PFSK-1 (cell line): ENCODE measurements around the gene TEX14.

ENCODE experiments used
- FOXP2 ChIP-seq: optimal IDR thresholded peaks from 2 replicates; pipeline ENCODE3; 2011; ENCODE audit warnings: borderline replicate concordance, control low read depth, inconsistent platforms; ENCODE audit not compliant: insufficient read depth; ENCODE audit errors: extremely low read length, extremely low read depth
- POLR2AphosphoS5 ChIP-seq: IDR thresholded peaks from 2 replicates; pipeline ENCODE4 v1.6.1; 2012; ENCODE audit warnings: low read depth, mild to moderate bottlenecking, control low read depth, low read length, moderate library complexity
- SIN3A ChIP-seq: IDR thresholded peaks from 2 replicates; pipeline ENCODE4 v1.6.1; 2012; ENCODE audit warnings: mild to moderate bottlenecking, low read length, moderate library complexity, borderline replicate concordance; ENCODE audit not compliant: insufficient read depth
- TAF1 ChIP-seq: IDR thresholded peaks from 2 replicates; pipeline ENCODE4 v1.6.1; 2012; ENCODE audit warnings: low read length, control low read depth, borderline replicate concordance; ENCODE audit not compliant: insufficient read depth
- TF ChIP-seq, protein P1 (sequence below), 2 experiments: IDR thresholded peaks; 2 replicates each; pipeline versions ENCODE4 v1.6.1 to v1.8.0; 2011 to 2012; ENCODE audit warnings: low read depth in 2 of 2, low read length in 2 of 2, control low read depth in 1 of 2, inconsistent platforms in 1 of 2, mild to moderate bottlenecking in 1 of 2, moderate library complexity in 1 of 2; ENCODE audit not compliant: insufficient read depth in 1 of 2

Gene TEX14

DNA sequence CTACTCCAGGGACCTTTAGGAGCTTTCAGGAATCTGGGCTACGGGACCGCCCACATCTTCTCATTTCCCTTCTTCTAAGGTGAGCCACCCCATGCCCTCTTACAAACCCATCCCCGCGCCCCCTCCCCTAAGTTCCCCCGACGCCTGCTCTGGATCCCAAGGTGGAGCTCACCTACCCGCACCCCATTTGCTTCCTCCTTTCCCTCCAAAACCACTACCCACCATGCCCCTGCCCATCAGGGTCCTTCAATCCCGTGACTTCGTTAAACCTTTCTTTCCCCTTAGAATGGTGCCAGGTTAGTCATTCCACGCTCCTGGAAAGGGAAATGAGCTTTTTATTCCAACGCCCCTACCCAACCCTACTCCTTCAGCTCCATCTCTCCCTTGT, 177.1 kb downstream of the TEX14 start:
- TF ChIP-seq, protein P1, sequence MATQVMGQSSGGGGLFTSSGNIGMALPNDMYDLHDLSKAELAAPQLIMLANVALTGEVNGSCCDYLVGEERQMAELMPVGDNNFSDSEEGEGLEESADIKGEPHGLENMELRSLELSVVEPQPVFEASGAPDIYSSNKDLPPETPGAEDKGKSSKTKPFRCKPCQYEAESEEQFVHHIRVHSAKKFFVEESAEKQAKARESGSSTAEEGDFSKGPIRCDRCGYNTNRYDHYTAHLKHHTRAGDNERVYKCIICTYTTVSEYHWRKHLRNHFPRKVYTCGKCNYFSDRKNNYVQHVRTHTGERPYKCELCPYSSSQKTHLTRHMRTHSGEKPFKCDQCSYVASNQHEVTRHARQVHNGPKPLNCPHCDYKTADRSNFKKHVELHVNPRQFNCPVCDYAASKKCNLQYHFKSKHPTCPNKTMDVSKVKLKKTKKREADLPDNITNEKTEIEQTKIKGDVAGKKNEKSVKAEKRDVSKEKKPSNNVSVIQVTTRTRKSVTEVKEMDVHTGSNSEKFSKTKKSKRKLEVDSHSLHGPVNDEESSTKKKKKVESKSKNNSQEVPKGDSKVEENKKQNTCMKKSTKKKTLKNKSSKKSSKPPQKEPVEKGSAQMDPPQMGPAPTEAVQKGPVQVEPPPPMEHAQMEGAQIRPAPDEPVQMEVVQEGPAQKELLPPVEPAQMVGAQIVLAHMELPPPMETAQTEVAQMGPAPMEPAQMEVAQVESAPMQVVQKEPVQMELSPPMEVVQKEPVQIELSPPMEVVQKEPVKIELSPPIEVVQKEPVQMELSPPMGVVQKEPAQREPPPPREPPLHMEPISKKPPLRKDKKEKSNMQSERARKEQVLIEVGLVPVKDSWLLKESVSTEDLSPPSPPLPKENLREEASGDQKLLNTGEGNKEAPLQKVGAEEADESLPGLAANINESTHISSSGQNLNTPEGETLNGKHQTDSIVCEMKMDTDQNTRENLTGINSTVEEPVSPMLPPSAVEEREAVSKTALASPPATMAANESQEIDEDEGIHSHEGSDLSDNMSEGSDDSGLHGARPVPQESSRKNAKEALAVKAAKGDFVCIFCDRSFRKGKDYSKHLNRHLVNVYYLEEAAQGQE (IDR thresholded peaks at IDR 0.05; ENCODE audit: insufficient read depth in 1 of 2, low read depth in 2 of 2, low read length in 2 of 2) = no peak
- TF ChIP-seq SIN3A (no peak), TAF1 (no peak), POLR2AphosphoS5 (no peak), FOXP2 (no peak)

DNA sequence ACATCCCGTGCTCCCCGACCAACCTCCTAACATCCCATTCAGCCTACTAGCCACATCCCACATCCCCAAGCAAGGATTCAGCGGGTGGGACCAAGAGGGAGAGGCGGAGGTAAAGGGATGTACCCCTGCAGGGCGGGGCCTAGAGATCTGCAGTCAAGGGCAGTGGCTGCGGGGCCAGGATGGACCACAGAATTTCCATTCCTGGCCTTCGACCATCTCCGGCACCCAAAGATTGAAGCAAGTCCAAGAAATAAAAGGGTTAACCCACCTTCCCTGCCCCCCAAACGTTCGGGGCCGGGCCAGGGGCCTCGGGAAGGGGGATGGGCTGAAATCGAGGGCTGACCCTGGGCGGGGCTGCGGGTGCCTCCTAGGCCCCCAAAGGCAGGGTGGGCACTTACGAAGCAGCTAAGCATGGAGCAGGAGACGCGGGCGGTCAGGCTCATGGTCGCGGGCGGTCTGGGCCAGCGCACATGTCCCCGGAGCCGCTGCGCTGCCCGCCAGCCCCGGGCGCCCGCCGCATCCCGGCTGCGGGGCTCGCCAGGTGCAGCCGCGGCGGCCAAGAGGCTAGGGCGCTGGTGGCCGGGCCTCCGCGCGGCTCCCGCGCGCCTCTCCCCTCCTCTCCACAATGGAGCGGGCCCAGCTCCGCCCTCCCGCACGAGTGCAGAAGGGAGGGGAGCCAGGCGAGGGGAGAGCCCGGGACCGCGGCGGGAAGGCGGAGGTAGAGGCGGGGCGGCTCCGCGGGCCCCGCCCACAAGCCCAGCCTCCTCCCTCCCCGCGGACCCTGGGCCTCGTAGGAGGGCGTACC, 177.7 kb downstream of the TEX14 start, which contains the start of gene MTMR4:
Gene MTMR4, minus strand, starts transcription at position 674 of the 805 bp plus-strand sequence. Its CDS starts 231 bp downstream, at position 443.
- TF ChIP-seq SIN3A (no peak), TAF1 (no peak), POLR2AphosphoS5 (0 out of 2 replicates have a peak, but pooled peaks have one; percentile 36), FOXP2 (no peak)
- TF ChIP-seq, protein P1 (IDR thresholded peaks at IDR 0.05; ENCODE audit: insufficient read depth in 1 of 2, low read depth in 2 of 2, low read length in 2 of 2) = no peak

DNA sequence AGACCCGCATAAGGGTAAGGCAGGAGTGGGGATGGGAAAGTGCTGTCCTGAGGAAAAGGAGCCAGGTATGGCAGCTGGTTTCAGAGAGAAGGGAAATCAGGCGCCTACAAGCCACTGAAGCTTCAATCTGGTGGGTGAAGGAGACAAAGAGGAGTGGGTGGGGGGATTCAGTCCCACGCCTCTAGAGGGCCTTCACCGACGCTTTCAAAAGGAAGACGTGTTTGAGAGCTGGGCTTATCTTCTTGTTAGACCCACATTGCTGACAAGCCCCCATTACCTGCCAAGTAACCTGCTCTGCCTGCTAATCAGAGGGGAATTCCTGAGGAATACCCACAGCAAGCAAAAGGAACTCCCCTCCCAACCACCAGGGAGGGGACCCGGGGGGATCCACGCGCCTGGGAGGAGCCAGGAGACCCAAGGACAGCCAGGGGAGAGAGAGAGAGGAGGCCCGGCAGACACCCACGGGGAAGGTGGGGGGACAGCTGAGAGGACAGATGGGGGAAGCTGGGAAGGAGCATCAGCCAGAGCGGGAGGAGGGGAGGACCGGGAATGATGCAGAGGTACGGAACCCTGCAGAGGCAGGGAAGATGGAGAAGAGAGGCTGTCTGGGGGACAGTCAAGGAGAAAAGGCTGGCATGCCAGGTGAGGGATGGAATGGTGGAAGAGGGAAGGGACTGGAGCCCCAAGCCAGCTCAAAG, 178.4 kb downstream of the TEX14 start:
- TF ChIP-seq POLR2AphosphoS5 = 0 out of 2 replicates have a peak, but pooled peaks have one; percentile 12
- no peak for TF ChIP-seq FOXP2
- TF ChIP-seq, protein P1 (IDR thresholded peaks at IDR 0.05; ENCODE audit: insufficient read depth in 1 of 2, low read depth in 2 of 2, low read length in 2 of 2) = no peak
- TF ChIP-seq TAF1 = no peak

DNA sequence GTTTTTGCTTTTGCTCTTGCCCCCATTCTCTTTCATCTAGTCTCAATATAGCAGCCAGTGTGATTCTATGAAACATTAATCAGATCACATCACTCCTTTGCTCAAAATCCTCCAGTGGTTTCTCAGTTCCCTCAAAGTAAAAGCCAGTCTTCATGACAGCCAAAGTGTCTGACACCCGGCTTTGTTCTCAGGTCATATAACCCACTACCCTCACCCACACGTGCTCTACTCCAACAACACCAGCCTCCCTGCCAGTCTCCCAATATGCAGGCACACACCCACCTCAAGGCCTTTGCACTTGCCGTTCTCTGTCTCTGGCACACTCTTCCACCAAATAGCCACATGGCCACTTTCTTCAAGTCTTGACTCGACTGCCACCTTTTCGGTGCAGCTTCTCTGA, 181.8 kb downstream of the TEX14 start:
- TF ChIP-seq TAF1 = no peak
- TF ChIP-seq, protein P1 (IDR thresholded peaks at IDR 0.05; ENCODE audit: insufficient read depth in 1 of 2, low read depth in 2 of 2, low read length in 2 of 2) = no peak
- no peak for TF ChIP-seq SIN3A
- no peak for TF ChIP-seq POLR2AphosphoS5
- TF ChIP-seq FOXP2 = no peak
